Epithelial cell of esophagus (primary cell): ENCODE results near the gene EPSTI1.
A peak's percentile ranks its signal among the peaks of the same experiment; 100 is the strongest.

ENCODE experiments used
- DNase-seq: peaks from one replicate; pipeline ENCODE4 v3.0.0; 2010; ENCODE audit warnings: low read depth
- H3K4me3 ChIP-seq: 2 replicates; pipeline ENCODE4 v1.5.1; 2011; ENCODE audit warnings: mild to moderate bottlenecking, low read length, control low read depth
- TF ChIP-seq, protein P1 (sequence below): IDR thresholded peaks from 2 replicates; pipeline ENCODE4 v1.5.1; 2011; ENCODE audit warnings: low read depth, mild to moderate bottlenecking, low read length, control low read depth, inconsistent platforms; ENCODE audit not compliant: insufficient read depth; ENCODE audit errors: missing control alignments

Gene EPSTI1

DNA sequence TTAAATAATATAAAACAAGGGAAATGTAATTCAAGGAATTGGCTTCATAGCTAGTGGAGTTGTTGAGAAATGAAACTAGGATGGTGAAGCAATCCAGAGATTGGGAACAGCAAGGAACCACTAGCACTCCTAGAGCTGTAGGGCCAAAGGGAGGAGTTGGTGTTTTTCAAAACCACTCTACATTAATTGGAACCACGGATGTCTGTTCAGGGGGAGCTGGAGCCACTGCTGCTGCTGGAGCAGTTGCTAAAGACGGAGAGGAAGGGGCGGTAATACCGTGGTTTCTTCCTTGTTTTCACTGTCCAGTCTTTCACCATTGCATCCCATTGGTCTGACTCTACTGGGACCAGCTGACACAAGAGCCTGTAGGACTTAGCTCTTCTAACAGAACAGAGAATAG lies 39.8 kb upstream of the EPSTI1 start:
- TF ChIP-seq, protein P1, sequence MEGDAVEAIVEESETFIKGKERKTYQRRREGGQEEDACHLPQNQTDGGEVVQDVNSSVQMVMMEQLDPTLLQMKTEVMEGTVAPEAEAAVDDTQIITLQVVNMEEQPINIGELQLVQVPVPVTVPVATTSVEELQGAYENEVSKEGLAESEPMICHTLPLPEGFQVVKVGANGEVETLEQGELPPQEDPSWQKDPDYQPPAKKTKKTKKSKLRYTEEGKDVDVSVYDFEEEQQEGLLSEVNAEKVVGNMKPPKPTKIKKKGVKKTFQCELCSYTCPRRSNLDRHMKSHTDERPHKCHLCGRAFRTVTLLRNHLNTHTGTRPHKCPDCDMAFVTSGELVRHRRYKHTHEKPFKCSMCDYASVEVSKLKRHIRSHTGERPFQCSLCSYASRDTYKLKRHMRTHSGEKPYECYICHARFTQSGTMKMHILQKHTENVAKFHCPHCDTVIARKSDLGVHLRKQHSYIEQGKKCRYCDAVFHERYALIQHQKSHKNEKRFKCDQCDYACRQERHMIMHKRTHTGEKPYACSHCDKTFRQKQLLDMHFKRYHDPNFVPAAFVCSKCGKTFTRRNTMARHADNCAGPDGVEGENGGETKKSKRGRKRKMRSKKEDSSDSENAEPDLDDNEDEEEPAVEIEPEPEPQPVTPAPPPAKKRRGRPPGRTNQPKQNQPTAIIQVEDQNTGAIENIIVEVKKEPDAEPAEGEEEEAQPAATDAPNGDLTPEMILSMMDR, result no peak
- DNase-seq, result no peak
- no peak overlapping the region for H3K4me3 ChIP-seq

DNA sequence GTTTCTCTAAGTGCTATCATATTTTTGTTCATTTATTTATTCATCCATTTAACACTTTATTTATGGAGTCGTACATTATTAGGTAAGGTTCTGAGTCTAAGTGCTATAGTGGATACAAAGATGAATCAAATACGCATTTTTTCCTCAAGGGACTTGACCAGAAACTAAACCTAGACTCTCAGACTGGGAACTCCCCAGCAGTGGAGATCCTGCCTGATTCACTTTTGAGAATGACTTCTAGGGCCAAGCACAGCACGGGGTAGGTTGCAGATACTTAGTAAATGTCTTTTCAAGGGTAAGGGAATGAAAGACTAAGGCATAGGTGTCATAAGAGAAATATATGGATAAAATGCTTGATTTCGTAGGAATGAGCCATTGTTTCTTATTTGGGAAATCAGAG lies 38.5 kb upstream of the EPSTI1 start:
- no peak overlapping the region for H3K4me3 ChIP-seq
- TF ChIP-seq, protein P1, result no peak
- no peak for DNase-seq

DNA sequence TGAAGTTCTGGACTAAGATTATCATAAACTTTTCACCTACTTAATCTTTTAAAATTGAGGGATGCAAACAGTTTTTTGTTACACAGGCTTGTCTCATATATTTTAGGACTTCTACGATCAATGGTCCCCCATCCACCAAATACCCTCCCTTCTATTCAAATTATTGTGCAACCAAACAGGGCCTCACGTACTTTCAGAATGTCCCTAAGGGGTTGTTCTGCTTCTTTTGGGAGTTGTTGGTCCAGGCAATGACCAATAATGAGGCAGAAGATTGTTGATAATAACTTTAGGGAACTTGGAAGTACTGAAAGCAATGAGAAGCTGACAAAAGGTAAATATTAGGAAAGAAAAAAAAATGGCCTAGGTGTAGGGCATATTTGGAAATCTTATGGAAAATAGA lies 34.2 kb upstream of the EPSTI1 start:
- TF ChIP-seq, protein P1, result no peak
- DNase-seq, result no peak
- H3K4me3 ChIP-seq, result no peak overlapping the region

DNA sequence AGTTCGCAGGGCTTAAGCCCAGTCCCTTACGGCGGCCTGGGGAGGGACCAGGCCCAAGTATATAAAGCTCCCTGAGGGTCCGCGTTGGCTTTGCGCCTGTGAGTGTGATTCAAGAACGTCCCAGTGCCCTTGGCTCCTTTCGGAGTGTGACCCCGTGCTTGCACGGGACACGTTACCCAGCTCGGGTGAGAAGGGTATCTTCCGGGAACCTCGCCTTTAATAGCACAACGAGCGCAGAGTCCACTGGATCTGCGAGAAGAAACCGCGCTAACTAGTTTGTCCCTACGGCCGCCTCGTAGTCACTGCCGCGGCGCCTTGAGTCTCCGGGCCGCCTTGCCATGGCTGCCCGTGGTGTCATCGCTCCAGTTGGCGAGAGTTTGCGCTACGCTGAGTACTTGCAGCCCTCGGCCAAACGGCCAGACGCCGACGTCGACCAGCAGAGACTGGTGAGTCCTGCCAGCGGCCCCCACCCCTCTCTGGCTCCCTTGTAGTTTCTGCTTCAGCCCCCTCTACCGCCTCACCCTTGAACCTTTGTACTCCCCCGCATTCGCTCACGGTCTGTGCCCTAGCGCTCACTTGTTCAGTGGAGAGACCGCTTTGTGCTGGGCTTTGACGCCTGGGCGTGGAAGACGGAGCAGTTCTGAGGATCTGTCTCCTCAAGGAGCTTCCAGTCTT lies 31.4 kb upstream of the EPSTI1 start, which contains the start of gene DNAJC15:
Gene DNAJC15 (plus strand): TSS at position 298 of the 675 bp plus-strand sequence. CDS start 41 bp downstream, at position 339.
- TF ChIP-seq, protein P1, result no peak
- peak within 1 kb of the TSS; percentile 78 for H3K4me3 ChIP-seq
- DNase-seq, result peak; percentile 87

DNA sequence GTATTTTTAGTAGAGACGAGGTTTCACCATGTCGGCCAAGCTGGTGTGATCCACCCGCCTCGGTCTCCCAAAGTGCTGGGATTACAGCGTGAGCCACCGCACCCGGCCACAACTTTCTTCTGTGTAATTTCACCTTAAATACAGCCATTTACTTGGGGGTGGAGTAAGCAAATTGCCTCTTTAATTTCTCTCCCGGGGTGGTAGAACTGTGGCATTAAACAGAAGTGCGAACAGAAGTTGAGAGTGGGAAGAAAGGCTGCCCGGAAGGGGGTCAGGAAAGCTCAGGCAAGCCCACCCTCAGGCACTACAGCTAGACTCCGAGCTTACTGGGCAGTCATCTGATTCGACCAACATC lies 30.9 kb upstream of the EPSTI1 start:
- TF ChIP-seq, protein P1, result no peak
- no peak for DNase-seq
- H3K4me3 ChIP-seq, result peak overlapping the region; percentile 78

DNA sequence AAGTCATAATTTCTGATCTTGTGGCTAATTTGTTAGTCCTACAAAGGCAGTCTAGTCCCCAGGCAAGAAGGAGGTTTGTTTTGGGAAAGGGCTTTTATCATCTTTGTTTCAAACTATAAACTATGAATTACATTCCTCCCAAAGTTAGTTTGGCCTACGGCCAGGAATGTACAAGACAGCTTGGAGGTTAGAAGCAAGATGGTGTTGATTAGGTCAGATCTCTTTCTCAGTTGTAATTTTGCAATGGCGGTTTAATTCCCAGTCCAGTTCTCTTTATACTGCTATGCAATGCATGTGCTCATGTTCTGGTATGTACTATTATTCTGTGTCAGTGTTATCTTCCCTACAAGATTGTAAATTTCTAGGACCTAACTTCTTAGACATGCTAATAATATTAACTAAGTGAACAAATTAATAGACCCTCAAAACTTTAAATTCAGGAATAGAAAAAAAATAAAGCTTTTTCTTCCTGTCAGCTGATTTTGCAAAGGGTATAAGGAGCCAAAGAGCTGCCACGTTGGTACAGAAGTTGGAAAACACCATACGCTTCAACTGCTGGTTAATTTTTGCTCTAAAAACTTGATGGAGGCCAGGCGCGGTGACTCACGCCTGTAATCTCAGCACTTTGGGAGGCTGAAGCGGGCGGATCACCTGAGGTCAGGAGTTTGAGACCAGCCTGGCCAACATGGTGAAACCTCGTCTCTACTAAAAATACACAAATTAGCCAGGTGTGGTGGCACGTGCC lies 30.1 kb upstream of the EPSTI1 start:
- DNase-seq, result no peak
- H3K4me3 ChIP-seq, result no peak overlapping the region
- TF ChIP-seq, protein P1, result no peak
